ENCODE data around the gene OR2D2.
A peak's percentile ranks its signal among the peaks of the same experiment; 100 is the strongest.
"Not testable (repeated sequence)": the region's sequence is repeated elsewhere in the genome, so short reads cannot be mapped to it uniquely, and the experiment has no call there.

Gene OR2D2, protein sequence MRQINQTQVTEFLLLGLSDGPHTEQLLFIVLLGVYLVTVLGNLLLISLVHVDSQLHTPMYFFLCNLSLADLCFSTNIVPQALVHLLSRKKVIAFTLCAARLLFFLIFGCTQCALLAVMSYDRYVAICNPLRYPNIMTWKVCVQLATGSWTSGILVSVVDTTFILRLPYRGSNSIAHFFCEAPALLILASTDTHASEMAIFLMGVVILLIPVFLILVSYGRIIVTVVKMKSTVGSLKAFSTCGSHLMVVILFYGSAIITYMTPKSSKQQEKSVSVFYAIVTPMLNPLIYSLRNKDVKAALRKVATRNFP

DNA sequence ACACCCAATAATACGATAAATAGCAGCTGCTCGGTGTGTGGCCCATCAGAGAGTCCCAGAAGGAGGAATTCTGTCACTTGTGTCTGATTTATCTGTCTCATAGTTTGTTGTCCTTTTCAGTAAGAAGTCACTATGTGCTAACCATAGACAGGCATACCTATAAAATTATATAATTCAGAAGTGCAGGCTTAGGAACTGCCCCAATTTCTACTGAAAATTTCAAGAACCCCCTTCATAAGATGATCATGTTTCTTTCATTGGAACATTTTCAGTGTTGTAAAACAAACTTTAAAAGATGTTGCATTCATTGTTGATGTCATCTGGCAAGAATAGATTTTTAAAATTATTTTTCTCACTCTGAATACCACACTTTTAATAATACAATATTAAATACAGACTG is at the start of gene OR2D2:
Gene OR2D2, minus strand, starts transcription at position 101 of the 400 bp plus-strand sequence. Its CDS starts 0 bp downstream, at position 101.
- no peak for DNase-seq

DNA sequence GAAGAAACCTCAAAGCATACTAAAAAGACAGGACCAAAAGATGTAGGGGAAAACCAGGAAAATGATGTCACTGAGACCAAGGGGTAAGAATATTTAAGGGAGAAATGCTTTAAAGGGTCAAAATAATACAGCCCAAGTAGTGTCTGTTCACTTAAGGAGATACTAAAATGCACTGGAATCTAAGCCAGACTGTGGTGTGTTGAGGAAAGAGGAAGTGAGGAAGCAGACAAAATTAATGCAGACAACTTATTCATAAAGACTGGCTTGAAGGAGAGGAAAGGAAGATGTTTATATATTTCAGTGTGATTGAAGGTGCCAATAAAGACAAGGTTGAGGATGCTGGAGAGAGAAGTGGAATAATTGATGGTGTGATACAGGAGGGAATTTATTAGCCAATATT is 49.7 kb upstream of the OR2D2 start:
- DNase-seq: no peak

DNA sequence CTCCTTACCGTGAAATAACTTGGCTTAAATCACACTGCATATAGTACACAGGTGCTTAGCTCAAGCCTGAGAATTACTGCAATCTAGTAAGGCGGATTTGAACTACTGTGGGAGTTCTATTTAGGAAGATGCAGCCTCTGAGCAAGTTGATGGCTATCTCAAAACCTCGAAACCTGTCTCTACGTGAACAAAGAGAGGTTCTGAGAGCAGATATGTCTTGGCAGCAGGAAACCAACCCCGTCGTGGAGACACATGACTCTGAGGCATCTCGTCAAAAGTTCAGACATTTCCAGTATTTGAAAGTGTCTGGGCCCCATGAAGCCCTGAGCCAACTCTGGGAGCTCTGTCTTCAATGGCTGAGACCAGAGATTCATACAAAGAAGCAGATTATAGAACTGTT is 39.8 kb upstream of the OR2D2 start:
- no peak for DNase-seq

DNA sequence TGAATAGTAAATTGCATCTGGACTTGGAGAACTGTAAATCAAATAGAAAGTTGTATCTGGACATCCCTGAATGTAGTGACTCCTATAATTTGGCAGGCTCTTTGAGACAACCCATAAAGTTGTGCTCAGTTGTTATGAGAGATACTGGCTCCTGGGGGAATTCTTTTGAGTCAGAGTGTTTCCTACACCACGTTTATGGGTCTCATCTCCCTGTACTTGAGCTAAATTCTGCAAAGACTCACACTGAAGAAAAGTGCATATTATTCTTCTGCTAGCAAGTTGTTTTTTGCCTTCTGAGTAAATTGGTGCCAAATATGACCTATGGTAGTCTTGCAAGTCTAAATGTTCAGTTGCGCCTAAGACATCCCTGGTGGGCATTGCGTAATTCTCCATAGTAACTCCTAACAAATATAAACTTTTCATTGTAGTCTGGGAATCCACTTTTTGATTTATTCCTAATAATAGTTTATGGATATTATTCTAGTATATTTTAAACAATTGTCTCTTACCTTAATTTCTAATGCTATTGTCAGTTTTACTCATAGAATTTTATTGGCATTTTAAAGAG is 38.9 kb upstream of the OR2D2 start:
- DNase-seq: no peak

DNA sequence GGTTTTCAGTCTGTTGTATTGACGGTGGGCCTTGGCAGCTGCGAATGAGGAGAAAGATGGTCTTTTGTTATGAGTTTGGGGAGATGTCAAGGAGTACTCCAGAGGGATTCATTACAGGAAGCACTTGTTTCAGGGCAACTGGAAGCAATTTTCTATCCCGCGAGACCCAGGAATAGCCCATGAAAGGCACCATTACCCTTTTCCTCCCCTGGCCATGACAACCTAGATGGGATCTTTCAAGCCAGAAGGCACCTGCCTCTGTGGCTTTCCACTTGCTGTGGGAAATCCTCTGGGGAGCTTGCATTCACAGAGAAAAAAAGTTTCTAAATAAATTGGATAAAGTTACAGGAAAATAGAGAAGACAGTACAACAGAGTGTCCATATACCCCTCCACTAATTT is 36.6 kb upstream of the OR2D2 start:
- DNase-seq: no peak

DNA sequence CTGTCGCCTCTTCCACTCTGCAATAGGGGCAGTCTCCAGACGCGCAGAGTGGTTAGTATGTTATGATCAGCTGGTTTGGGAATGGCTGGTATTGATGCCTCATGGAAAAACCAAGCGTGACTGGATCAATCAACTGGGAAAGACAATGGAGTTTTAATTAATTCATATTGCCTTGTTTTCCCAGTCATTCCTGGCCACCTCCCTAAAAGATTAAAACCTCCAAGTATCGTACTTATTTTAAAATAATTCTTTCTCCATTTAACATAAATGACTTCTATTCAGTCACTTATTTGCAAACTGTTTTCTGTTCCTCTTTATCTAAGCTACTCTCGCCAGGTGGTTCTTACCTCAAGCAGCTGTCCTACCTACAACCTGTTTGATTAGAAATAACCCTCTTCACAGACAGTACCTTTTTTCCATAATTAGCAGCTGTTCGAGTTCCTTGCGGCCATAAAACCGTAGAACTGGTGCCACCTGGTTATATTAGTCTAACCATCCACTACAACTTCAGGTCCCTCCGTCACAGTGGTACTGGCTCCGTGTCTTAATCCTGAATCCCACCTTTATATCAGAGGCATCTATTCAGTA is 34.8 kb upstream of the OR2D2 start:
- DNase-seq: peak; percentile 12

DNA sequence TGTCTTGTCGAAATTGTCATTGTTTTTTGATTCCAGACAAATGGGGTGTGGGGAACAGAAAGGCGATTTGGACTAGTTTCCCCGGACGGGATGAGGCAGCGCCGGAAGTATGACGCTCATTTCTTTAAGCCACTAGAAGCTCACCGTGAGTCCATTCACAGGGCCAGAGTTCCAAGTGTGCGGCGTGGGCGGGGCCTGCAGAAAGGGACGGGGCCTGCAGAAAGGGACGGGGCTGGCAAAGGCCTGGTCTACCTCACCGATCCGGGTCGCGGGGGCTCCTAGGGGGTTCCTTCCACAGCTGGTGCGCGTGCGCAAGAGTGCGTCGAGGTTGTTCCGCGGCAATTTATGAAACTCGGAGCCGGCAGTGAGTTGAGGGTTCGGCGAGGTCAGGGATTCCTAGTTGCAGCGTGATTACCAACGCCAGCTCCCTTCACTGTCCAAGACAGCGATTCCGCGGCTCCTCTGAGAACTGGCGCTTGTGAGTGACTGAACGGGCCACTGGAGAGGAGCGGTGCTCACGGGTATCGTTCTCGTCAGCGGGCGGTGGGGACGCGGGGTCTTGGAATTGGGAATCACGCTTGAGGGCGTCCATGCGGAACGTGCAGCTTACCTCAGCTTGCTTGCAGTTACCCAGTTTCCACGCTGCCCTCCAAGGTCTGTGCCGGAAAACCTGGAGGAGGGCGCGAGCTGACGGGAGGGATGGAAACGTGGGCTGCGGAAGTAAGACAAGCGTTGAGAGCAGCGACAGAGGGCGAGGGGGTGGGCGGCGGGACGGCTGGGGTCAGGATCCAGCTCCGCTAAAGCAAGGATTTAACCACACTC is 34.1 kb upstream of the OR2D2 start, which contains the start of gene ZNF215:
Gene ZNF215, plus strand, starts transcription at position 219 of the 822 bp plus-strand sequence. CDS start 5,847 bp downstream, outside the sequence.
- DNase-seq: no peak

DNA sequence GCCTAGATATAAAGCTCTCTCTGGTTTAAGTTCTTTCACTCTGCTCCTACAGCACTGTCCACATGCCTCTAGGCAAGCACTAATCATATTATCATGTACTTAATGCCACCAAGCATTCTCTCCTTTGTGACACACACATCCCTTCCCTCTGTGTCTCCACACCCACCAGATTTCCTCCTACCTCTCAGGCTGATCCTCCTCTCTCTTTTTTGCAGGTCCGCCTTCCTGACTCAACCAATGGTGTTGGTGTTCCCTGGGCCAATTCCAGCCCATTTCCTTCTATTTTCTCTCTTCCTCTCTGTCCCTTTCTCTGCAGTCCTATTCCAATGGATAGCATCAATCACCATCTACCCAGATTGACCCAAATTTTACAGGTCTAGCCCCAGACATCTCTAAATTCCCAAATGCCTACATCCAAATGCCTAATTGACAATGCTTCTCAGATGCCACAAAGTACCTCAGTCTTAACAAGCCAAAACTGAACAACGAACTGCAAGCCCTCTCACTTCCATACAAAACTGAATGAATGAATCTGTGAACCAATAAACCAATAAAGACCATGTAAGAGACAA is 33.4 kb upstream of the OR2D2 start:
- DNase-seq: no peak

DNA sequence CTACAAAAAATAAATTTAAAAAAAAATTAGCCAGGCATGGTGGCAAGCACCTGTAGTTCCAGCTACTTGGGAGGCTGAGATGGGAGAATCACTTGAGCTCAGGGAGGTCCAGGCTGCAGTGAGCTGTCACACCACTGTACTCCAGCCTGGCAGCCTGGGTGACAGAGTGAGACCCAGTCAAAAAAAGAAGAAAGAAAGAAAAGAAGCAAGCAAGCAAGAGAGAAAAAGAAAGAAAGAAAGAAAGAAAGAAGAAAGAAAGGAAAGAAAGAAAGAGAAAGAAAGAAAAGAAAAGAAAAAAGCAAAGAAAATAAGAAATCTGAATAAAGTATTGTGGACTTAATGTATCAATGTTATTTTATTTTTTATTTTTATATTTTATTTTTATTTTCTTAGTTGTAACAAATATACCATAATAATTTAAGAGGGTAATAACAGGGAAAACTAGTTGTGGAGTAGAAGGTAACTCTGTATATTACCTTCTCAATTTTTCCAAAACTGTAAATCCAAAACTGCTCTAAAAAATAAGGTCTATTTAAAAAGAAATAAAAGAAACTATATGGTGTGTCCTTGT is 32.8 kb upstream of the OR2D2 start:
- DNase-seq: no peak

DNA sequence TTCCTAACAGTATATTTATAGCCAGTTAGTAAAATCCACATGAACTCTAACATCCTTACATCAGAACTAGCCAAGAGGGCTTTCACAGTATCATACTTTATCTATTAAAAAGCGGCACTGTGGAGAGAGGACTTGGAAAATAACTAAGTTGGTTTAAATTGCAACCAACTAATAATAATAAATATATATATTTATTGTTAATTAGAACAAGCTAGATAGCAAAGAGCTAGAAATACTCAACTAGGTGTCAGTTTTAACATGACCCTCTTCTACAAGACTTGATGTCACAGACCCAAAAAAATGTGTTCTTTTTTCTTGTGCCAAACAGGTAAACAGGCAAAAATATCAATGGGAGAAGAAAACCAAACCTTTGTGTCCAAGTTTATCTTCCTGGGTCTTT is 28.4 kb upstream of the OR2D2 start, which contains the start of gene OR2D3:
Gene OR2D3, plus strand, starts transcription at position 301 of the 400 bp plus-strand sequence. Its CDS starts 0 bp downstream, at position 301.
- DNase-seq: no peak

DNA sequence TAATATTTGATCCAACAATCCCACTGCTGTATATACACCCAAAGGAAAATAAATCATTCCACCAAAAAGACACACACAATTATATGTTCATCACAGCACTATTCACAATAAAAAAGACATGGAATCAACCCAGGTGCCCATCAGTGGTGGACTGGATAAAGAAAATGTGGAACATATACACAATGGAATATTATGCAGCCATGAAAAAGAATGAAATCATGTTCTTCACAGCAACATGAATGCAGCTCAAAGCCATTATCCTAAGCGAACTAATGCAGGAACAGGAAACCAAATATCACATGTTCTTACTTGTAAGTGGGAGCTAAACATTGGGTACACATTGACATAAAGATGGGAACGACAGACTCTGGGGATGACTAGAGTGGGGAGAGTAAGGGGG is 27.4 kb upstream of the OR2D2 start:
- DNase-seq: no peak

DNA sequence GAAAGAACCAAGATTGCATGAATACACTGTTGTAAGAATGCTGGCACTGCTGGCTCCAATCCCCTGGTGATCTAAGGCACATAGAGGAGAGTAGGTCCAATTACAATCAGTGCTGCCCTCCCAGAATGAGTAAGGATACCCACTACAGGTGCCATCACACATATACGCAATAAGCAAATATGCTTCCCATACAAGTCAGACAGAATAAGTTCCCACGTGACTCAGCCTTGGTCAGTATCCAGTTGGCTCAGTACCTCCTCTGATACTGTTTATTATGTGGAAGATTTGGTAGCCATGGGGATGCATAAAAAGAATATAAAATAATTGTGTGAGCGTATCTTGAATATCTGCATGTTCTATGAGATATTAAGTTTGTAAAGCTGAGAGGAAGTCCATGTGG is 19.6 kb upstream of the OR2D2 start:
- no peak for DNase-seq

DNA sequence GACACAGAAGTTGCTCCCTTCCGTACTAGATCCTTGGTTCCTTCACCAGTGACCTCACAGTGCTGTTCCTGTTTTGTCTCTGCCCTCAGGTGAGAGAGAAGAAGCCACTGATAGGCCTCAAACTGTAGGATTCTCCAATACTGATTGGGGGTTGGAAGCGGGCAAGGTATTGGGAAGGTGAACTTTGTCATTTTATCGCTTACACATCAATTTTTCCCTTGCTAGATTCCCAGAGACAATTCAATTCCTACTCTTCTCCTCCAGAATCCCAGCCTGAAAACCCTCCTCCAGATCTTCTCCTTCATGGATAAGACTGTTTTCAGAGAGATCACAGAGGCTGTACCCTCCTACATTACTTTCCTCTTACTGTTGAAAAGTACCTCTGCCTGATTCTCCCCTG is 19.1 kb upstream of the OR2D2 start:
- DNase-seq: no peak

DNA sequence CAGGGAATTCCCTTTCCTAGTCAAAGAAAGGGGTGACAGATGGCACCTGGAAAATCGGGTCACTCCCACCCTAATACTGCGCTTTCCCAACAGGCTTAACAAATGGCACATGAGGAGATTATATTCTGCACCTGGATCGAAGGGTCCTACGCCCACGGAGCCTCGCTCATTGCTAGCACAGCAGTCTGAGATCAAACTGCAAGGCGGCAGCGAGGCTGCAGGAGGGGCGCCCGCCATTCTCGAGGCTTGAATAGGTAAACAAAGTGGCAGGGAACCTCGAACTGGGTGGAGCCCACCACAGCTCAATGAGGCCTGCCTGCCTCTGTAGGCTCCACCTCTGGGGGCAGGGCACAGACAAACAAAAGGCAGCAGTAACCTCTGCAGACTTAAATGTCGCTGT is 12.5 kb upstream of the OR2D2 start:
- DNase-seq: not testable (repeated sequence)

DNA sequence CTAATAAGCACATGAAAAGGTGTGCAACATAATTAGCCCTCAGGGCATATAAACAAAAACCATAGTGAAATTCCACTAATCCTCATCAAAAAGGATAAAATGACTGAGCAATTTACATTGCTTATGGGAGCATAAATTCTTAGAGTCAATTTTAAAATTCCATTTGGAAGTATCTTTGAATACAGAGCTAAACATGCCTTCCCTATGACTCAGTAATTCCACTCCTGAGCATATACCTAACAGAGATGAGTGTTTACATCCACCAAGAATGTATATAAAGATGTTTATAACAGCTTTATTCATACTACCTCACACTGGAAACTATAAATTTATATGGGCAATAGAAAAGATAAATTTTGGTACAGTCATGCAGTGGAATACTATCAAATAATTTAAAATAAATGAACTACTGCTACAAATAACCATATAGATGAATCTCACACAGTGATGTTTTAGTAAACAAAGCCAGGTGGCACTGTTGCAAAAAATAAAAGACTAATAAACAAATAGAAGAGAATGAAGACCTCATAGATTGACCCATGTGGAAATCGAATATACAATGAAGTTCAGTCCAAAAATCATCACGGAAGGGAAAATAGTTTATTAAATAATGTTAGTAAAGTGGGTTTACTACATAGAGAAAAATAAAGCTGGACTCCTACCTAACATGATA is 8.2 kb upstream of the OR2D2 start:
- DNase-seq: no peak

DNA sequence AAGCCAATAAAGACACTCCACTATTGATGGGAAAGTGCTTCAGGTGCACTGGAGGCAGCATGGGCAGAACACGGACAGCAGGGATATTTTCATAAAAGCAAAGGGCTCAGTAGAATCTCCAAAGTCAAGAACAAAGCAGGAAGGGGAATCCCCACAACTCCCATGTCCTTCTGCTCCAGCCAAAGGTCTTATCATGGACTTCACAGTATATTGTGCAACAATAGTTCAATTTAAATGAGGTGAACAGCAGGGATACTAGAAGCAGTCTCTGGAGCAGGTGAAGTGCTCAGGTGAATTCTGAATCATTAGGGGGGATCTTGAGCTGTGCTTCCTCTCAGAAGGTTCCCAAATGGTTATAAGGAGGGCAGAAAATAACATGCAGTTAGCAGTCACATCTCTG is 6.6 kb upstream of the OR2D2 start:
- DNase-seq: no peak

DNA sequence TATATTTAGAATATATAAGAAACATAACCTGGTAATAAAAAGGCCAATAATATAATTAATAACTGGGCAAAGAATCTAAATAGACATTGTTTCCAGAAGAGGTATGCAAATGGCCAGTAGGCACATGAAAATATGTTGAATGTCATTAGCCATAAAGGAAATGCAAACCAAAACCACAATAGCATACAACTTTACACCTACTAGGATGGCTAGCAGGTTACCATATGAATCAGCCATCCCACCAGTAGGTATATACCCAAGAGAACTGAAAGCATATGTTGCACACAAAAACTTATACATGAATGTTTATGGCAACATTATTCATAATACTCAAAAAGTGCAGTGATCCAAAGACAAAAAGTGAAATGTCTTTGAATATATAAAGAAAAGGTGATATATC is 2.7 kb upstream of the OR2D2 start:
- DNase-seq: no peak

DNA sequence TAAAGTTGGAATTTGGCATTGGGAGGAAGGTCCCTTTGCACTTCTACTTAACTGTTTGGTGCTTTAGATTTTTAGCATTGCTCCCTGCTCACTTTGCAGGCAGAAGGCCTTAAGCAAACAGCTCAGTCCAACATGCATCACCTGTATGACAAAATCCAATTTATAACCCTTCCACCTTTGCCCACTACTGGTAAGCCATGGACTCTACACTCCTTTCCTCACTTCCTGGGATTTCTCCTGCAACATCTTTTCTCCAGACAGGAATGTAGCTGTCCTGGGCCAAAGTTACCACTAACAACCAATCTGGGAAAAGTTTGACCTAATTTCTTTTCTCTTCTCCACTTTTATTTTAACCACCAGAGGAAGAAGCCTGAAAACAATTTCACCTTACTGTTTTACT is 1.8 kb upstream of the OR2D2 start:
- DNase-seq: no peak

DNA sequence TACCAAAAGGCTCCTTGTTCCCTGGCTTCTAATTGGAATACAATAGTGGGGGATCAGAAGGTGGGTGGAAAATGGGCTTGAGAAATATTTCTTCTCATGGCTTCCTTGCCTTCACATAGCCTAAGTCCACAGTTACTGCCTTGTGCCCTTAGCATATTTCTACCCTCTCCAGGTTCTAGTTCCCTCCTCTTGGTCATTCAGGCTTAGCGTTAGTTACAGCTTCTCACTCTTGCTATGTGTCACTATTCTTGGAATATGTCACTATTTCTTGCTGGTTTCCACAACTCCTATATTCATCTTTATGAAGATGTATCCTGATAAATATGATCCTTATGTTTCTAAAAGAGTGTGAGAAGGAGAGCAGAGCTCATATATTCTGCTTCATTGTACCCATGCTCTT is 2.5 kb downstream of the OR2D2 start:
- DNase-seq: no peak

DNA sequence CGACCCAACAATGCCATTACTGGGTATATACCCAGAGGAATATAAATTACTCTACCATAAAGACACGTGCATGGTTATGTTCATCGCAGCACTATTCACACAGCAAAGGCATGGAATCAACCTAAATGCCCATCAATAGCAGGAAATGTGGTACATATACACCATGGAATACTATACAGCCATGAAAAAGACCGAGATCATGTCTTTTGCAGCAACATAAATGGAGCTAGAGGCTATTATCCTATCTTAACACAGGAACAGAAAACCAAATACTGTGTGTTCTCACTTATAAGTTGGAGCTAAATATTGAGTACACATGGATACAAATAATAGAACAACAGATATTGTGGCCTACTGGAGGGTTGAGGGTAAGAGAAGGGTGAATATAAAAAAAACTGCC is 3.5 kb downstream of the OR2D2 start:
- no peak for DNase-seq

DNA sequence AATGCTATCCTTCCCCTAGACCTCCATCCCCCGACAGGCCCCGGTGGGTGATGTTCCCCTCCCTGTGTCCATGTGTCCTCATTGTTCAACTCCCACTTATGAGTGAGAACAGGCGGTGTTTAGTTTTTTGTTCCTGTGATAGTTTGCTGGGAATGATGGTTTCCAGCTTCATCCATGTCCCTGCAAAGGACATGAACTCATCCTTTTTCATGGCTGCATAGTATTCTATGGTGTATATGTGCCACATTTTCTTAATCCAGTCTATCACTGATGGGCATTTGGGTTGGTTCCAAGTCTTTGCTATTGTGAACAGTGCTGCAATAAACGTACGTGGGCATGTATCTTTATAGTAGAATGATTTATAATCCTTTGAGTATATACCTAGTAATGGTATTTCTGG is 4.6 kb downstream of the OR2D2 start:
- DNase-seq: not testable (repeated sequence)

DNA sequence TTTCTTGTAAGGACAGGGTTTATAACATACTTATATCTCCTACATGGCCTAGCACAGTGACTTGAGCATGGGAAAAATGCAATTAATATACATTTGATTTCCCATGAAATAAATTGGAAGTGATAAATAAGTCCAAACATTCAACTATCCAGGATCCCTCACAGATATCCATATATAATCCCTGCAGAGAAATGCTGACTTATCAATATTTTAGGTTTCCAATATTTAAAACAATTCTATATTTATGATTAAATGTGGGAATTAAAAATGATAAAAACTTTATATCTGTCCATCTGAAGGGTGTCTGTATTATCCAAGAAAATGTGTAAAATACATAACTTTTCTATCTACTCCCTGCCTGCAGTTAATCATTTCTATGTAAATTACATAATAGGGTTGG is 9.5 kb downstream of the OR2D2 start:
- DNase-seq: no peak

All from DMS79 treated with DMSO at 0.1 percent for 48 hours (cell line).